Sigmoid colon (tissue), 4 donors: ENCODE data around the gene VAMP5.

Source experiments
- CTCF ChIP-seq, 4 experiments: fragments of 450-650 bp in 3 of 4; fragments of 200-600 bp in 1 of 4; IDR thresholded peaks; one replicate each; pipeline ENCODE4 v1.5.1; 2016 to 2019; ENCODE audit warnings: antibody characterized with exemption in 4 of 4, mild to moderate bottlenecking in 3 of 4, moderate library complexity in 2 of 4
- POLR2A ChIP-seq, 2 donors: fragments of 450-650 bp; IDR thresholded peaks; one replicate each; pipeline ENCODE4 v1.6.1; 2016; ENCODE audit warnings: antibody characterized with exemption in 2 of 2, mild to moderate bottlenecking in 2 of 2, moderate library complexity in 2 of 2
- POLR2AphosphoS5 ChIP-seq, 4 donors: sonication (generic); formaldehyde crosslinking; IDR thresholded peaks; one replicate each; pipeline ENCODE4 v1.6.1; 2017; ENCODE audit warnings: antibody characterized with exemption in 4 of 4

- TF ChIP-seq CTCF (IDR thresholded peaks at IDR 0.05) = no peak
- TF ChIP-seq POLR2A (IDR thresholded peaks at IDR 0.05) = no peak
- no peak for TF ChIP-seq POLR2AphosphoS5 (IDR thresholded peaks at IDR 0.05)
Observed at GRCh38 chr2:85597241-85597640, 13.0 kb downstream of the VAMP5 start.
